Activated effector memory CD4-positive, alpha-beta T cell treated with anti-CD3 and anti-CD28 coated beads, Interleukin-2, amount 50 U/mL, for 16 hours (primary cell): ENCODE data around the gene TMEM108.

Source experiments
- DNase-seq: peaks from one replicate; pipeline ENCODE4 v3.0.0-alpha.2; 2020

The TMEM108 gene

DNA sequence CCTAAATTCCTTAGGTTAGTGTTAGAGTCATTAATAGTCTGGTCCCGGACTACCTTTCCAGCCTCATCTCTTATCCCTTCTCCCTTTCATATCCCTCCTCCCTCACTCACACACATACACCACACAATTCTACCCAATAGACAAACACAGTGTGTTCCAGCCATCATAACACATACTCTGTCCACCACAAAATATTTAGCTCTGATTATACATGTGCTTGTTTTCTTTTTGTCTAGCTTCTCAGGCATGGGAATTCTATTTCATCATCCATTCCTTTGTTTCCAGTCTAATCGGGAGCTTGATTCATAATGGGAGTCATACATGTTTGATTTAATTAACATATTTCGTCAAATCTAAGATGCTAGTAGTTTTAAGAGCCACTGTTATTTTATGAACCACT, 199.8 kb downstream of the TMEM108 start:
- DNase-seq: no peak

- no peak for DNase-seq
Observed at GRCh38 chr3:133246119-133246518, 207.9 kb downstream of the TMEM108 start.

DNA sequence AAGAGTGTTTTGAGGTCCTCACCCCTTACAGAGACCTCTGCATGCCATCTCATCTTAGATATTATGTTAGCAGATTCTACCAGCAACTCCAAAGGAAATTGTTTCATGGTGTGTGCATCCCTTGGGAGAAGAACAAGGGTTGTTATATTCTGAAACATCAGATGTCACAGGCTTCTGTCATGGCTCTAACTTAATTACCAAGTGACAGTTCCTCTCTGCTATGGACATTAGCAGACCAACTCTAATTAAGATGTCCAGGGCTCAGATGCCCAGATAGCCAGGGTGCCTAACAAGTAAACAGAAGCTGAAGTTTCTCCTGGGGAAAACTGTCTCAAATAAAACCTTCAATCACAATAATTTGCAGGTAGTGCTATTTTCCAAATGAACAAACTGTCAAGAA, 208.6 kb downstream of the TMEM108 start:
- no peak for DNase-seq

DNA sequence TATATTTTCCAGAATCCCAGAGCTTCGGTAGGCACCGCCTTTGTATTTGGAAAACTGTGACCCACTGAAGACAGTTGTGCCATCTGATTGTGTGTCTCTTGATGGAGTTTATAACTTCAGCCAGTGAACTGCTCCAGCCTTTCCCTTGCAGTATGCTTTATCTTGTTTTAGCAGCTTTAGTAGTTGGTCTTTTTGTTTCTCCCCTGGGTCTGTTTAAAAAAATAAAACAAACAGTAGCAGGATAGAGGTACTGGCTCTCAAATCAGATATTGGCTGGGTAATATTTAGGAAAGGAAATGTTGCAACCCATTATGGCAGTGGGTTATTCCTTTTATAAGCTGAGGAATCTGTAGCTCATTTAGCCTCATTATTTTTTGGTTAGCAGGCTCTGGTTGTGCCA, 210.2 kb downstream of the TMEM108 start:
- DNase-seq: no peak

- DNase-seq: no peak
Observed at GRCh38 chr3:133249490-133249889, 211.3 kb downstream of the TMEM108 start.

DNA sequence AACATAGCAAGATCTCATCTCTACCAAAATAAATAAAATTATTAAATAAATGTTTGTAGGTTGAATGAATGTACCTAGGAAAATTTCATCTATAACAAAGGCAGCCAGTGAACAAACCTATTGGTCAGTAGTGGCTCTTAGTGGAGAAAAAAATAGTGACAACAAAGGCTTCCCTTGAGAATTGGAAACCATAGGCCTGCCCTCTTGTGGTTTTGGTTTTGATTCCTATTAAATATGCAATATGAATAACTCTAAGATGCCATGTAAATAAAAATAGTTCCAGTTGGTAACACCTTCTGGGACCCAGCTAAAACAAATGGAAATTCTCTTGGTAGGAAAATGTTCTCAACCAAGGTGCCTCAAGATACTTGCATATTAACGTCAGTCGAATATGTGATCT, 216.0 kb downstream of the TMEM108 start:
- DNase-seq: no peak

DNA sequence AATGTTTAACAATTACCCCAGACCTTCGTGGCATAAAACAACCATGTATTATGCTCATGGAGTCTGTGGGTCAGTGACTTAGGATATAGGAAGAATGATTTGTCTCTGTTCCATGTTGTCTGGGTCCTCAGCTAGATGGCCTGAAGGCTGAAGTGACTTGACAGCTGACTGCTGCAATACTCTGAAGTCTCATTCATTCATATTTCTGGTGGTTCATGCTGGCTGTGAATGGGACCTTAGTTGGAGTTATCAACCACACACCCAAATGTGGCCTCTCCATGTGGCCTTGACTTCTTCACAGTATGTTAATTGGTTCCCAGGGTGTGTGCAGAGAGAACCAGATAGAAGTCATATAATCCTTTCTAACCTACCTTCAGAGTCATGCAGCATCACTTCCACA, 216.5 kb downstream of the TMEM108 start:
- no peak for DNase-seq

- DNase-seq: no peak
Observed at GRCh38 chr3:133256787-133257483, 218.7 kb downstream of the TMEM108 start.

DNA sequence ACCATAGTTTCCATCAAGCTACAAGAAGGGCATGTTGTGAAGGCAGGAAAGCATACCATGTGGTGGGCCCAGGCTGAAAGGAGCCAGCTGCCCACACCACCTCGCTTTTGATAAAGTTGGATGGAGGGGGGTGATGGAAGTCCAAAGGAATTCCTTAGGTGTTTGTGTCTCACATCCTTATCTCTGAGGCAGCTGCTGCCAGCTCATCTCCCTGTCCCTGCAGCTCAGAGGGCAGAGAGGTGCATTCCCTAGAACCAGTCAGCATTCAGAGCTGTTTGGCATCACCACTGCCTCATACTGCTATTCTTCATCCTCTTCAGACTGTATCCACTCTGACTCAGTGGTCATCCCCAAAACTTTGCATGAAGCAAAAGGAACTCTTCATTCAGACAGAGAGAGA, 220.2 kb downstream of the TMEM108 start:
- DNase-seq: no peak

DNA sequence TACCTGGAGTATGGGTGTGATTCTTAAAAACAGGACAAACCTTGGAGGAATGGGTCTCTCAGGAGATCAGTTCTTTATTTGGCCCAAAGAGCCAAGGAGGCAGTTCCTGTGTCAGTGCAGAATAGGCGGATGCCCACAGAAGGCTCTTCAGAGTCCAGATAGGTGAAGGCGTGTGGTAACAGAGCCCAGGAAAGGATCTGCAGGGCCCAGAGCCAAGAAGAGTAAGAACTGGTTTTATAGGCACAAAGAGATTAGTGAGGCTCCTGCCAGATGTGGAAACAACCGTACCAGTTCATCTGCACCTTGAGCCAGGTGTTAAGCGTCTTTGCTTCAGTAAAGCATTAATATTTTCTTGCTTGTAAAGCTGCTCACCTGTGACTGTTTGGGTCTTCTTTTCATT, 221.6 kb downstream of the TMEM108 start:
- DNase-seq: no peak

- DNase-seq: no peak
Observed at GRCh38 chr3:133262333-133262732, 224.1 kb downstream of the TMEM108 start.

DNA sequence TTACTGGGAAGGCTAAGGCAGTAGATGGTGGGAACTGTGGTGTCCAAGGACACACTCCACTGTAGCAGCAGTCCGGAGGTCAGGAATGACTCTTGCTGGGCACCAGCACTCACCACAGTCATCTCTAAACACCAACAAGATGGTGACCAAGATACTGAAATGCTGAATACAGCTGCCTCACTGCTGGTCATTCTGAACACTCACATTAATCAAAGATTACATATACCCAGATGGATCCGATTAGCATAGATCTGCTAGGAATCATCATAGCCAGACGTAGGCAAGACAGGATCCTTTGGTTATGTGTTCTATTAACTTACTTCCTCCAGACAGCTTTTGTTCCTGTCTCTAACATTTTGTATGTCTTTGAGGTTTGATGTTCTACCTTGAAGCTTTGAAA, 226.7 kb downstream of the TMEM108 start:
- DNase-seq: no peak

- DNase-seq: no peak
Observed at GRCh38 chr3:133268726-133269134, 230.5 kb downstream of the TMEM108 start.

DNA sequence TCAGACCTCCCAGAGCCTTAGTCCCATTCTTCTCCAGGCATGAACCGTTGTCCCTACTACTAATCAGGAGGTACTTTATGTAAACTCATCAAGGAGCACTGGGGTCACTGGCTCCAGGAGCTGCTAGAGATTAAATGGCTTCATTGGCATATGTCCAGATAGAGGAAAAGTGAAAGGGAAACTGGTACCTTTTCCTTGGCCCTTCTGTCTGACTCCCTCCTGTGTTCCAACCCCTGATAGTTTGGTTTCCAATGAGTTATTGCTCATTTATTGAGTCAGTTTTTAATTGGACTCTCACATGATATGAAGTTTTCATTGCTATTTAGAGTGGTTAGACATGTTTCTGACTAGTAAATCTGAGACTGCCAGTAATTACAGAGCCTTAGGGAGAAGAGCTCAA, 231.2 kb downstream of the TMEM108 start:
- no peak for DNase-seq

DNA sequence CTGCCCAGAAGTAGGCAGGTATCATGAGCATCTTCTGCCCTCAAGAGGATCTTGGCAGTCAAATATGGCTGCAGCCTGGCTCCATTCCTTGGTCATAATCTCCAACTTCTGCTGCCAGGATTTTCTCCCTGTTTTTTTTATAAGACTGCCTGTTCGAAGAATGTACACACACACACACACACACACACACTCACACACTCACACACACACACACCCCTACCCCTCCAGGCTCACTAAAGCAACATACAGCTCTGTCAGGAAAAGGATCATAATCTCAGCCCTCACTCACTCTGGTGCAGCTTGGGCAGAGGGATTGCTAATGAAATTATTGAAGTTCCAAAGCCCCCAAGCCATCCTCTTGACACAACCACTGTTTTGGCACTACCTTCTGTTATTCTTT, 232.4 kb downstream of the TMEM108 start:
- DNase-seq: no peak

DNA sequence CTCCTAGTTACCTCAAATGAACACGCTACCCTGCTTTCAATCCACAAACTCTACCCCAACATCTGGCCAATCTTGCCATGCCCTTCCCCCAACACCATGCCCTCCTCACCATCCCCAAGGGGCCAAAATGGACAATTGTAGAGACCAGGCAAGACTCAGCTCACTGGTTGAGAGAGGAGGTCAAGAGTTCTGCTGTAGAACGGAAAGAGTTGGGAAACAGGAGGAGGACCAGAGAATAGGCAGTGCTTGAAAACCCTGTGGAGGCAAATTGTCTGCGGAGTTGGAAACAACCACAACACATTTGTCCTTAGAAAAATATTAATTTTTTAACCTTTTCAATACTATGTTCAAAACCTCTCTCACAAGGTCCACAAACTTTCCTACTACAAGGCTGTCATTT, 232.9 kb downstream of the TMEM108 start:
- no peak for DNase-seq

DNA sequence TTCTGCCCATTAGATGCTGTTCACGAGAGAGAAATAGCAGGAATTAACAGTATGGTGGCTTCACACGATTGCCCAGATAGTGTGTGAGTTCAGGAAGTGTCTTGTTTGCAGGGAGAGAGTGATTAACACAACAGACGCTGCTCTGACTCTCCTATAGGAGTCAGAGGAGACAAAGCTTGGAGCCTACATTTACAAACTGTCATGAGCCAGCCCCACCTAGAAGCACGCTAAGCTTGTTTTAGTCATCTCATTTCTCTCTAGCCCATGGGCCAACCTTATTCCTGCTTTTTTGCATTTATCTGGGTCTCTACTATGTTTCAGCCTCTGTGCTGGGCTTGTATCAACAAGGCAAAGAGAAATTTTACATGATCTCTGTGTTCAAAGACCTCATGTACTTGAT, 233.3 kb downstream of the TMEM108 start:
- no peak for DNase-seq

- DNase-seq: no peak
Observed at GRCh38 chr3:133273346-133273745, 235.2 kb downstream of the TMEM108 start.

- DNase-seq: no peak
Observed at GRCh38 chr3:133274477-133274876, 236.3 kb downstream of the TMEM108 start.

DNA sequence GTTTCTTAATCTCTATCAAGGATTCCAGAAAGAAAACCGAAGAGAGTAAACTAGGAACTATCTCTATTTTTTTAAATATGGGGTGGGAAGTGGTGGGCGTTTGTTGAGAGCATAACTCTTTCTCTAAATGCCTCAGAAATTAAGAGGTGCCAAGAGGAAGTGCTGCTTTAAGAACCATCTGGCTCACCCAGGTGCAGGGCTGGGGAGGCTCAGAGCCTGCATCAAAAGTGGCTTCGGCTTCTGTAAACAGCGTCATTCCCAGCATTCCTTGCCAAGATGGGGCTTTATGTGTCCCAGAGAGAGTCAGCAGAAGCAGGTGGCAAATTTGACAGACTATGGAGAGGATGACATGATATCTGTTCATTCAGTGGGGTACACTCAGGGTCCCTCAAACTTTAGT, 238.4 kb downstream of the TMEM108 start:
- DNase-seq: no peak

DNA sequence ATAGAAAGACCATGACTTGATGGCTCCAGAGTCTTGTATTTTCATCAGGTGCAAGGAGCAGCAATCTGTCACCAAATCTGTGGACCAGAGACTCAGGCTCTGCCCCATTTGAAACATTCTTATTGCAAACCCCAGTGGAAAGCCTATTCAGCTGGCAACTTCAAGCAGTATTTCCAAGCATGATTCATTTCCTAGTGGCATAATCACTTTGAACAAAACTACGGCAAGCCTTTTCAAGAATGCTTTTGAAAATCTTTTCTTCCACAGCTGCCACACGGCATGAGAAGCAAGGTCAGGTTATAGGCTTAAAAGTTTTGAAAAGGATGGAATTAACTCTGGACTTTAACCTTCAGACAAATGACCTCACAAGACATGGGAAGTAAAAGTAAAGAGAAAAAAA, 239.6 kb downstream of the TMEM108 start:
- DNase-seq: no peak

DNA sequence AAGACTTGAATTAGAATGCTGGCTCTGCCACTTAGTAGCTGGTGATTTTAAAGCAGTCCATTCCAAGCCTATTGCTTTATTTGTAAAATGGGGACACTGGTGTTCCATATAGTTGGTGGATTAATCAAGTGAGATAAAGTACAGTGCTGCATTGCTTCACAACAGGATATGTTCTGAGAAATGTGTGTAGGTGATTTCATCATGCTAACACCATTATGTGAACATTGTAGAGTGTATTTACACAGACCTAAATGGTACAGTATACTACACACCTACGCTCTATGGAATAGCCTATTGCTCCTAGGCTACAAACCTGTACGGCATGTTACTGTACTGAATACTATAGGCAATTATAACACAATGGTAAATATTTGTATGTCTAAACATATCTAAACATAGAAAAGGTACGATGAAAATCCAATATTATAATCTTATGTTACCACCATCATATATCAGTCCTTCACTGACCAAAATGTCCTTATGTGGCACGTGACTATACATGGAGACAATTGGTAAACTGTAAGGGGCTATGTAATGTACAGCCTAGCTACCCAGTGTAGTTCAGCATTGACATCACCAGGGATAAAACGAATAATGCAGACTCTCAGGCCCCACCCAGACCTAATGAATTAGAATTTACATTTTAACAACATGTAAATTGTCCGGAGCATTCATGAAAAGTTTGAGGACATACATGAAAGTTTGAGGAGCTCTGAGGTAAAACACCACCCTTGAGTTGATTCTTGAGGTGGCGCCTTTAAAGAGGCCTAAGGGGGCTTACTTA, 240.3 kb downstream of the TMEM108 start:
- no peak for DNase-seq

DNA sequence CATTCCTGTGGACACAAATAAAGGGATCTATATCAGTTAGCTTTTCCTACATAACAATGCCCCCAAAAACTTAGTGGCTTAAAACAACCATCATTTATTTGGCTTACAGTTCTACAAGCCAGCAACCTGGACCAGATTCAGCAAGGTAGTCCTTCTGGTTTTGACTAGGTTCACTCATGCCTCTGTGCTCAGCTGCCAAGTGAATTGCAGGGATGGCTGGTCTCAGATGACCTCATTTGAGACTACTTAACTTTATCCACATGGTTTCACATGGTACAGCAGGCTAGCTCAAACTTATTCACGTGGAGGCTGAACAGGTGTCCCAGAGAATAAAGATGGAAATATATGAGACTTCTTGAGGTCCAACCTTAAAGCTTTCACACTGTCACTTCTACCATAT, 242.4 kb downstream of the TMEM108 start:
- no peak for DNase-seq

DNA sequence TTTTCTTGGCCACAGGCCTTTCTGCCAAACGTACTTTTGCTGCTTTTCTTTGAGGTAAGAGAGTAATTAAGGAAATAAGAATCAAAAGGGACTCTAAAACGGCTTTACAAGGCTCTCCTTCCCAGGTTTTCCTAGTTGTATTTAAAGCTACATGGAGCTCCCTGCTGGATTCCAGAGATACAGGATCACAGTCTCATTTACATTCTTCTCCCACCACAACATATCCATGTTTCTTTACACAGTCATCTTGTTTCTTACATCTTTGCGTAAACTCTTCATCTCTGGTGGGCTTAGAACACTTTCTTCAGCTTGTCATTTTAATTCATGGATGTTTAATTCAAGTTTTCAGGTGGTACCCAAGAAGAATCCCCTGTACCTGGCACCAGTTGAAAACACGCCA, 244.0 kb downstream of the TMEM108 start:
- no peak for DNase-seq
